Uterus (tissue), 4 donors: ENCODE measurements around the gene STAMBP. TPM values are rescaled to one million over a fixed set of nuclear protein-coding genes. Genes with fewer than 3 reads are reported as not detected.

ENCODE experiments used
- DNase-seq, 2 donors: peaks; one replicate each; pipeline ENCODE4 v3.0.0-alpha.2; 2019 to 2020
- H3K27ac ChIP-seq, 2 donors: fragments of 200-600 bp; sonication (generic); 1 replicate in 1 of 2; 2 replicates in 1 of 2; pipeline ENCODE4 v1.5.1; 2016 to 2018
- H3K27me3 ChIP-seq, 2 donors: fragments of 200-600 bp; sonication (generic); one replicate each; pipeline ENCODE4 v1.5.1; 2018 to 2019; ENCODE audit warnings: control low read depth in 1 of 2
- H3K36me3 ChIP-seq, 2 donors: fragments of 200-600 bp; sonication (generic); one replicate each; pipeline ENCODE4 v1.5.1; 2019; ENCODE audit warnings: control low read depth in 1 of 2
- H3K4me1 ChIP-seq, 2 donors: fragments of 200-600 bp; sonication (generic); one replicate each; pipeline ENCODE4 v1.5.1; 2018 to 2019; ENCODE audit warnings: control low read depth in 1 of 2
- H3K4me3 ChIP-seq, 2 donors: fragments of 200-600 bp; sonication (generic); 1 replicate in 1 of 2; 2 replicates in 1 of 2; pipeline ENCODE4 v1.5.1; 2018 to 2019; ENCODE audit warnings: mild to moderate bottlenecking in 1 of 2
- H3K9me3 ChIP-seq, 2 donors: fragments of 200-600 bp; sonication (generic); one replicate each; pipeline ENCODE4 v1.5.1; 2019; ENCODE audit warnings: control low read depth in 1 of 2
- CTCF ChIP-seq, 4 experiments: fragments of 200-600 bp in 2 of 4; fragments of 450-650 bp in 2 of 4; sonication (generic) in 2 of 4; IDR thresholded peaks; one replicate each; pipeline ENCODE4 v1.5.1; 2016 to 2019; ENCODE audit warnings: antibody characterized with exemption in 4 of 4, mild to moderate bottlenecking in 2 of 4, moderate library complexity in 1 of 4
- POLR2A ChIP-seq, 2 donors: fragments of 450-650 bp; IDR thresholded peaks; one replicate each; pipeline ENCODE4 v1.6.1; 2016; ENCODE audit warnings: antibody characterized with exemption in 2 of 2, mild to moderate bottlenecking in 1 of 2, moderate library complexity in 1 of 2
- intact Hi-C: fragments of 100-400 bp; cut with DNase I; formaldehyde crosslinking; loops from one replicate; pipeline ENCODE4 v1.15.1; 2023; ENCODE audit warnings: low total_unique reads
- total RNA-seq, 4 donors: library from RNA; depleted of rRNA in 3 of 4; stranded (reverse); fragments of >200 nt in 3 of 4; gene quantifications; one replicate each; pipeline versions ENCODE4 v1.1.0 to v1.2.4, GENCODE V29; 2014 to 2023
- donor health status: DM: yes; HTN: yes; CAD: no.

The STAMBP gene
- total RNA-seq, 4 donors from 2014 or later, result 31.8 to 115 (median 43.7) TPM

GRCh38 chr2:73911548-73912208 is 82.9 kb downstream of the STAMBP start:
- no peak for DNase-seq
- Histone ChIP-seq H3K36me3 (no peaks in the 10 kb centered on the region), H3K27ac (no peak overlapping the region), H3K27me3 (no peaks in the 10 kb centered on the region), H3K9me3 (no peaks in the 10 kb centered on the region), H3K4me3 (no peak overlapping the region), H3K4me1 (no peaks in the 10 kb centered on the region)
- no peak for TF ChIP-seq CTCF (IDR thresholded peaks at IDR 0.05)
- no peak for TF ChIP-seq POLR2A (IDR thresholded peaks at IDR 0.05)
- intact Hi-C loops, result no loop called here

GRCh38 chr2:73913414-73914054 is 84.8 kb downstream of the STAMBP start:
- Histone ChIP-seq H3K27ac (no peak overlapping the region), H3K4me1 (no peaks in the 10 kb centered on the region), H3K4me3 (no peak overlapping the region), H3K36me3 (no peaks in the 10 kb centered on the region), H3K27me3 (no peaks in the 10 kb centered on the region), H3K9me3 (no peaks in the 10 kb centered on the region)
- no peak for TF ChIP-seq POLR2A (IDR thresholded peaks at IDR 0.05)
- TF ChIP-seq CTCF (IDR thresholded peaks at IDR 0.05), result no peak
- DNase-seq, result no peak
- intact Hi-C loops, result no loop called here

GRCh38 chr2:73914667-73915066 is 85.9 kb downstream of the STAMBP start:
- no peak for TF ChIP-seq CTCF (IDR thresholded peaks at IDR 0.05)
- no peak for TF ChIP-seq POLR2A (IDR thresholded peaks at IDR 0.05)
- no peak for DNase-seq
- H3K36me3 ChIP-seq, result no peaks in the 10 kb centered on the region

GRCh38 chr2:73915437-73915993 is 86.8 kb downstream of the STAMBP start:
- Histone ChIP-seq H3K27ac (no peak overlapping the region), H3K27me3 (no peaks in the 10 kb centered on the region), H3K9me3 (no peaks in the 10 kb centered on the region), H3K4me3 (no peak overlapping the region), H3K4me1 (no peaks in the 10 kb centered on the region), H3K36me3 (no peaks in the 10 kb centered on the region)
- DNase-seq, result no peak
- intact Hi-C loops, result no loop called here
- no peak for TF ChIP-seq POLR2A (IDR thresholded peaks at IDR 0.05)
- no peak for TF ChIP-seq CTCF (IDR thresholded peaks at IDR 0.05)

More at GRCh38 chr2:73914667-73915066, 85.9 kb downstream of the STAMBP start:
- H3K27ac ChIP-seq, result no peak overlapping the region
- no peaks in the 10 kb centered on the region for H3K27me3 ChIP-seq
- H3K9me3 ChIP-seq, result no peaks in the 10 kb centered on the region
- no peaks in the 10 kb centered on the region for H3K4me1 ChIP-seq
- intact Hi-C loops, result no loop called here
- H3K4me3 ChIP-seq, result no peak overlapping the region

- Histone ChIP-seq H3K4me3 (no peak overlapping the region), H3K9me3 (no peaks in the 10 kb centered on the region), H3K4me1 (no peaks in the 10 kb centered on the region), H3K36me3 (no peaks in the 10 kb centered on the region), H3K27ac (no peak overlapping the region), H3K27me3 (no peaks in the 10 kb centered on the region)
- intact Hi-C loops, result no loop called here
- TF ChIP-seq POLR2A (IDR thresholded peaks at IDR 0.05), result no peak
- no peak for TF ChIP-seq CTCF (IDR thresholded peaks at IDR 0.05)
- DNase-seq, result no peak
Measured at GRCh38 chr2:73916666-73917065, 87.9 kb downstream of the STAMBP start.
